Neuronal stem cell (in vitro differentiated cells): ENCODE results near the gene AMD1.

Source experiments
- DNase-seq: peaks from one replicate; pipeline ENCODE4 v3.0.0-alpha.2; 2013; ENCODE audit warnings: low spot score
- H2AFZ ChIP-seq: one replicate; pipeline ENCODE4 v1.6.1; 2013; ENCODE audit warnings: mild to moderate bottlenecking, low read length, inconsistent platforms
- H2AK5ac ChIP-seq: 2 replicates; pipeline ENCODE4 v1.6.1; 2013; ENCODE audit warnings: low read depth, mild to moderate bottlenecking, inconsistent platforms, low read length, moderate library complexity, mixed read lengths
- H2BK120ac ChIP-seq: 2 replicates; pipeline ENCODE4 v1.6.1; 2013; ENCODE audit warnings: low read depth, mild to moderate bottlenecking, inconsistent platforms, low read length, moderate library complexity, mixed read lengths
- H2BK12ac ChIP-seq: one replicate; pipeline ENCODE4 v1.6.1; 2013; ENCODE audit warnings: low read length, inconsistent platforms
- H2BK15ac ChIP-seq: 2 replicates; pipeline ENCODE4 v1.6.1; 2013; ENCODE audit warnings: mild to moderate bottlenecking, low read length, inconsistent platforms, mixed read lengths
- H2BK5ac ChIP-seq: one replicate; pipeline ENCODE4 v1.6.1; 2013; ENCODE audit warnings: inconsistent platforms, mild to moderate bottlenecking, low read length, moderate library complexity
- H3K14ac ChIP-seq: one replicate; pipeline ENCODE4 v1.6.1; 2013; ENCODE audit warnings: low read length, inconsistent platforms
- H3K18ac ChIP-seq: 2 replicates; pipeline ENCODE4 v1.6.1; 2013; ENCODE audit warnings: low read length, inconsistent platforms
- H3K23ac ChIP-seq: 2 replicates; pipeline ENCODE4 v1.6.1; 2013; ENCODE audit warnings: low read depth, mild to moderate bottlenecking, mixed read lengths, low read length, inconsistent platforms; ENCODE audit not compliant: poor library complexity
- H3K27ac ChIP-seq: replicated peaks from 3 replicates; pipeline ENCODE4 v1.5.1; 2013; ENCODE audit warnings: low read length, inconsistent platforms
- H3K27me3 ChIP-seq, 3 experiments: 2 replicates each; pipeline ENCODE4 v1.6.1; 2013; ENCODE audit warnings: low read length in 3 of 3, mild to moderate bottlenecking in 2 of 3, inconsistent platforms in 1 of 3, low read depth in 1 of 3, mixed read lengths in 1 of 3, moderate library complexity in 1 of 3; ENCODE audit not compliant: control insufficient read depth in 3 of 3, insufficient read depth in 3 of 3
- H3K36me3 ChIP-seq, 2 donors: replicated peaks in 1 of 2; 2 replicates each; pipeline ENCODE4 v1.6.1; 2013; ENCODE audit warnings: low read length in 2 of 2; ENCODE audit not compliant: control insufficient read depth in 2 of 2, insufficient read depth in 2 of 2
- H3K4ac ChIP-seq: 2 replicates; pipeline ENCODE4 v1.6.1; 2013; ENCODE audit warnings: inconsistent platforms, mild to moderate bottlenecking, low read length, moderate library complexity
- H3K4me1 ChIP-seq, 2 donors: 1 replicate in 1 of 2; 2 replicates in 1 of 2; pipeline ENCODE4 v1.6.1; 2013; ENCODE audit warnings: low read length in 2 of 2, low read depth in 1 of 2; ENCODE audit not compliant: control insufficient read depth in 2 of 2, insufficient read depth in 1 of 2
- H3K4me2 ChIP-seq: one replicate; pipeline ENCODE4 v1.6.1; 2013; ENCODE audit warnings: mild to moderate bottlenecking, low read length, inconsistent platforms; ENCODE audit not compliant: insufficient read depth, poor library complexity, severe bottlenecking
- H3K4me3 ChIP-seq, 2 donors: 2 replicates each; pipeline ENCODE4 v1.5.1; 2013; ENCODE audit warnings: low read length in 2 of 2, mild to moderate bottlenecking in 2 of 2, inconsistent platforms in 1 of 2, moderate library complexity in 1 of 2
- H3K79me1 ChIP-seq: one replicate; pipeline ENCODE4 v1.6.1; 2013; ENCODE audit warnings: low read depth, mild to moderate bottlenecking, inconsistent platforms, low read length, moderate library complexity
- H3K9ac ChIP-seq: one replicate; pipeline ENCODE4 v1.6.1; 2013; ENCODE audit warnings: mild to moderate bottlenecking, low read depth, low read length, inconsistent platforms; ENCODE audit not compliant: poor library complexity
- H3K9me3 ChIP-seq, 2 donors: replicated peaks in 1 of 2; 2 replicates each; pipeline versions ENCODE3 to v1.6.1; 2013; ENCODE audit warnings: low read length in 2 of 2, mild to moderate bottlenecking in 2 of 2, inconsistent platforms in 1 of 2, low read depth in 1 of 2, mixed read lengths in 1 of 2, moderate library complexity in 1 of 2; ENCODE audit not compliant: control insufficient read depth in 2 of 2, insufficient read depth in 1 of 2
- H4K8ac ChIP-seq: one replicate; pipeline ENCODE4 v1.6.1; 2013; ENCODE audit warnings: low read depth, mild to moderate bottlenecking, inconsistent platforms, low read length, moderate library complexity
- H4K91ac ChIP-seq: one replicate; pipeline ENCODE4 v1.6.1; 2013; ENCODE audit warnings: low read length, low read depth, mild to moderate bottlenecking, inconsistent platforms; ENCODE audit not compliant: poor library complexity
- WGBS, 2 donors: extraction: QIAGEN DNeasy Blood & Tissue Kit; methylation state at CpG; one replicate each; pipeline ENCODE4 v1.1.7; 2013; ENCODE audit warnings: missing lambda C conversion rate in 2 of 2, mixed read lengths in 1 of 2; ENCODE audit not compliant: insufficient read length in 2 of 2, insufficient replicate concordance in 1 of 2; ENCODE audit errors: extremely low coverage in 2 of 2; 5-methylcytosine and 5-hydroxymethylcytosine counted together

Gene AMD1

GRCh38 chr6:110876806-110877564, 2.4 kb downstream of the AMD1 start:
- DNase-seq: no peak
- Histone ChIP-seq H2AFZ (no peak overlapping the region), H3K9ac (no peak overlapping the region), H2BK12ac (no peak overlapping the region), H3K79me1 (peaks cover 3% of the 10 kb centered on the region), H3K4ac (no peak overlapping the region), H3K36me3 (peaks cover 0 to 30% of the 10 kb centered on the region in 2 donors), H3K9me3 (no peaks in the 10 kb centered on the region), H3K4me2 (peak overlapping the region; percentile 50), H2BK120ac (no peak overlapping the region), H2AK5ac (no peak overlapping the region), H3K27ac (no peak overlapping the region), H3K23ac (no peak overlapping the region), H4K8ac (no peak overlapping the region), H3K4me1 (peaks cover 4 to 11% of the 10 kb centered on the region in 2 donors), H2BK15ac (no peak overlapping the region), H3K14ac (no peak overlapping the region), H3K27me3 (no peaks in the 10 kb centered on the region), H3K18ac (no peak overlapping the region), H3K4me3 (peak overlapping the region; percentile 32 to 81), H2BK5ac (no peak overlapping the region), H4K91ac (no peak overlapping the region)
- WGBS, 2 donors: no CpG with 5 or more reads among the region's 10 CpGs

- Histone ChIP-seq H4K91ac (no peak overlapping the region), H3K9me3 (no peaks in the 10 kb centered on the region), H3K4me3 (peak overlapping the region in 1 of 2 donors; percentile 81), H3K4me1 (peaks cover 4 to 11% of the 10 kb centered on the region in 2 donors), H3K79me1 (peaks cover 3% of the 10 kb centered on the region), H2BK5ac (no peak overlapping the region), H3K14ac (no peak overlapping the region), H3K36me3 (peaks cover 0 to 35% of the 10 kb centered on the region in 2 donors), H4K8ac (no peak overlapping the region), H2BK120ac (no peak overlapping the region), H2BK15ac (no peak overlapping the region), H3K27ac (no peak overlapping the region), H3K23ac (no peak overlapping the region), H3K4me2 (peak overlapping the region; percentile 50), H3K4ac (no peak overlapping the region), H3K27me3 (no peaks in the 10 kb centered on the region), H3K9ac (no peak overlapping the region), H2AK5ac (no peak overlapping the region), H3K18ac (no peak overlapping the region), H2BK12ac (no peak overlapping the region), H2AFZ (no peak overlapping the region)
- no peak for DNase-seq
- WGBS, 2 donors: no CpG with 5 or more reads among the region's 2 CpGs
Observed at GRCh38 chr6:110877569-110877968, 3.0 kb downstream of the AMD1 start.

- Histone ChIP-seq H3K4ac (no peak overlapping the region), H2BK15ac (no peak overlapping the region), H4K8ac (no peak overlapping the region), H3K4me3 (no peak overlapping the region), H2BK12ac (no peak overlapping the region), H3K36me3 (peaks cover 0 to 46% of the 10 kb centered on the region in 2 donors), H2AK5ac (no peak overlapping the region), H2BK5ac (no peak overlapping the region), H2AFZ (no peak overlapping the region), H3K27me3 (no peaks in the 10 kb centered on the region), H3K4me2 (peak overlapping the region; percentile 21), H3K9ac (no peak overlapping the region), H3K9me3 (peaks cover 0 to 3% of the 10 kb centered on the region in 2 donors), H3K14ac (no peak overlapping the region), H3K18ac (no peak overlapping the region), H3K23ac (no peak overlapping the region), H3K79me1 (peaks cover 3% of the 10 kb centered on the region), H4K91ac (no peak overlapping the region), H3K27ac (no peak overlapping the region), H3K4me1 (peaks cover 4 to 8% of the 10 kb centered on the region in 2 donors), H2BK120ac (no peak overlapping the region)
- no peak for DNase-seq
- WGBS, 2 donors: no CpG with 5 or more reads among the region's 10 CpGs
Observed at GRCh38 chr6:110878751-110879522, 4.4 kb downstream of the AMD1 start.

GRCh38 chr6:110880651-110881050, 6.1 kb downstream of the AMD1 start:
- no CpG with 5 or more reads among the region's 9 CpGs for WGBS, 2 donors
- no peak overlapping the region for H2BK120ac ChIP-seq
- peaks cover 4 to 8% of the 10 kb centered on the region in 2 donors for H3K4me1 ChIP-seq
- no peak overlapping the region for H2BK5ac ChIP-seq
- H4K8ac ChIP-seq: no peak overlapping the region
- H2AK5ac ChIP-seq: no peak overlapping the region
- no peak overlapping the region for H3K14ac ChIP-seq
- H3K23ac ChIP-seq: no peak overlapping the region
- H3K18ac ChIP-seq: no peak overlapping the region
- DNase-seq: no peak
- peaks cover 0 to 5% of the 10 kb centered on the region in 2 donors for H3K9me3 ChIP-seq
- no peaks in the 10 kb centered on the region for H3K27me3 ChIP-seq
- H2BK12ac ChIP-seq: no peak overlapping the region
- no peak overlapping the region for H3K9ac ChIP-seq
- H3K4me2 ChIP-seq: no peak overlapping the region
- H2BK15ac ChIP-seq: no peak overlapping the region
- H3K4me3 ChIP-seq: no peak overlapping the region
- peaks cover 0 to 60% of the 10 kb centered on the region in 2 donors for H3K36me3 ChIP-seq
- H2AFZ ChIP-seq: no peak overlapping the region
- H3K79me1 ChIP-seq: no peaks in the 10 kb centered on the region
- no peak overlapping the region for H4K91ac ChIP-seq
- H3K4ac ChIP-seq: no peak overlapping the region
- H3K27ac ChIP-seq: no peak overlapping the region
